HG02678 (cell line): Measurements from ENCODE around the gene TARS2.

Experiments
- ATAC-seq: cut with Tn5 transposase; IDR thresholded peaks from one replicate; pipeline ENCODE4 v1.9.1; 2021; ENCODE audit warnings: mild to moderate bottlenecking, moderate library complexity; ENCODE audit not compliant: unreplicated experiment

The TARS2 gene

DNA sequence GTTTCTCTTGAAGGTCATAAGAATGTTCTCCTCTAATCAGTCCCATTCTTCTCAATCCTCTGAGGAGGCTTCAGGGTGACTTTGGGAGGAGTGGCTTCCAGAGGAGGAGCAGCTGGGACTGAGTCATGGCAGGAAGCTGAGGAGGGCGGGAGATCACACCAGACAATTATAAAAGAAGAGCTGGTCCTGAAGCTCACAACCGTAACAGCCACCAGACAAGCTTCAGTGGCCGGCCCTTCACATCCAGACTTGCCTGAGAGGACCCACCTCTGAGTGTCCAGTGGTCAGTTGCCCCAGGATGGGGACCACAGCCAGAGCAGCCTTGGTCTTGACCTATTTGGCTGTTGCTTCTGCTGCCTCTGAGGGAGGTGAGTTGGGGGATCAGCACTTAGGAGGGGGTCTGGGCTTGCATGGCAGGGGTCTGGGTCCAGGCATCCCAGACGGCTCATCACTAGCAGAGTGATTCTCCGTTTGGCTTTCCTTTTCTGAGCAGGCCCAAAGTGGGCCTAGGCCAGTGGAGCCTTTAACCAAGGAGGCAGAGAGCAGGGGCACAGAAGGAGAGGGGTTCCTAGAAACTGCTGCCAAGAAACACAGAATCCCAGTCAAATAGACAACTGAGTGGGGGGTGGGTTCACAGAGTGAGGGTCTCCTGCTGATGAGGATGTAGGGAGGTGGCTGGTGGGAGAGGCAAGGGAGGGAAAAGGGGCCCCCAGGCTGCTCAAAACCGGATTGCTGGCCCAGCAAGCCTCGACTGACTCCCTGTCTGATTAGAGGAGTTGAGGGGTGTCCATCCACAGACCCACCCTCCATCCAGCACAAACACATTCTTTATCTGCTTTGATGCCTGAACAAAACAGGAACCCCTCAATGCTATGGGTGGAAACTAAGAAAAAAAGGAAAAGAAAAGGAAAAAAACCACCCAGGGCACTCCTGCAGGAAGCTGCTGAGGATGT, 21.0 kb downstream of the TARS2 start, which contains the start of gene ECM1:
Gene ECM1 (plus strand): TSS at position 198 of the 953 bp plus-strand sequence. CDS start 101 bp downstream, at position 299.
- ATAC-seq = no peak

DNA sequence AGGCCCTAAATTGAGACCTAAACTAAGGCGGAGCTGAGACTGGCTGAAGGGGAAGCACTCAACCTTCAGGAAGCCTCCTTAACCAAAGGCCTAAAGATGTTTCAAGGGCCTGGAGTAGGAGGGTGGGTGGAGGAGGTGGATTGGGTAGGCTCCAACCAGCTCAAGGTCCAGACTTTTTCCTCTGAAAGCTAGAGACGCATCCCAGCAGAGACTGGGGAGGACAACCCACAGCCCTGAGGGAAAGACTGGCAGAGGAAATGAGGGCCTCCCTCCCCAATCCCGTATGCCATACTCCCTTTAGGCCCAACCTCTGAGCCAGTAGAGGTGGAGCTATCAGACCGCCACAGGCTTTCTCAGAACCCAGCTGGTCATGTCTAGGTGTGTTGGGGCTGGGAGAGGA, 21.8 kb downstream of the TARS2 start:
- ATAC-seq = no peak

DNA sequence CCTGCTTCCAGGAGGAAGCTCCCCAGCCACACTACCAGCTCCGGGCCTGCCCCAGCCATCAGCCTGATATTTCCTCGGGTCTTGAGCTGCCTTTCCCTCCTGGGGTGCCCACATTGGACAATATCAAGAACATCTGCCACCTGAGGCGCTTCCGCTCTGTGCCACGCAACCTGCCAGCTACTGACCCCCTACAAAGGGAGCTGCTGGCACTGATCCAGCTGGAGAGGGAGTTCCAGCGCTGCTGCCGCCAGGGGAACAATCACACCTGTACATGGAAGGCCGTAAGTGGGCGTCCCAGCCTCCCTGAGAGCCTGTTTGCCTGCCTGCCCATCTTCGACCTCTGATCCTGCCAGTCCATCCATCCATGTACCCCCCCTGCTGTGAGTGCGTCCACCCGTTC, 24.3 kb downstream of the TARS2 start:
- no peak for ATAC-seq

DNA sequence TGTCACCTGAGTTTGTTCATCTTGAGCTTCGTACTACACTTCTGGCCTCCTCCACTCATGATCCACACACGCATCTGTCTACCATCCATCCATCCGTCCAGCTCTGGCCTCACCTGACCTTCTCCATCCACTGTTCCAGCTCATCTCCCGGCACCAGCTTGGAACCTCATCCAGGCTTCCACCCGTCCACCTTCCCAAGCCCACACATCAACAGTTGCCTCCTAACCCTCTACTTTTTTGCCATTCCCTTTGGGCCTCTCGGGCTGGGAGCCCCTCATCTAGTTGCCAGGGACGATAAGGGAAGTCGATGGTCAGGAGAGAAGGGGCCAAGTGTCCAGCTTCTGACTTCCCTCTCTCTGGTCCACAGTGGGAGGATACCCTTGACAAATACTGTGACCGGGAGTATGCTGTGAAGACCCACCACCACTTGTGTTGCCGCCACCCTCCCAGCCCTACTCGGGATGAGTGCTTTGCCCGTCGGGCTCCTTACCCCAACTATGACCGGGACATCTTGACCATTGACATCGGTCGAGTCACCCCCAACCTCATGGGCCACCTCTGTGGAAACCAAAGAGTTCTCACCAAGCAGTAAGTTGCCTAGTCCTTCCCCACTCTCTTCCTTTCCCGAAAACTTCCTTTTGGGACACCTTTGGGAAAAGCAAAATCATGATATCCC, 24.9 kb downstream of the TARS2 start:
- no peak for ATAC-seq

DNA sequence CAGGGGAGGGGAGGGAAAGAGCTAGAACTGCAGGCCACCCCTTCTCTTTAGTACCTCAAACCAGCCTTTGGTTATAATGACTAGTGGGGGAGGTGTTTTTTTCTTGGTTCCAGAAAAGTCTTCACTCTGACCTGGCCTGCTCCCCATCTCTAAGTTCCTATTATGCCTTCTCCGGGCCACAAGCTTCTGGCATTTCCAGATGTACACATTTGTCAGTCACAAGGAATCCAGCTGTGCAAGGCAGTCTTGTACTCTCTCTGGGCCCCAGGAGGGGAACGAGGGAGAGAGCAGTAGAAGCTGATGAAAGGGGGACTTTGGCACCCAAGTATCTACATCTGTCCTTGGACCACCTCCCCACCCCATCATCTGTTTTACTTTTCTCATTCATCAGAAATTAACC, 25.6 kb downstream of the TARS2 start:
- ATAC-seq = no peak

DNA sequence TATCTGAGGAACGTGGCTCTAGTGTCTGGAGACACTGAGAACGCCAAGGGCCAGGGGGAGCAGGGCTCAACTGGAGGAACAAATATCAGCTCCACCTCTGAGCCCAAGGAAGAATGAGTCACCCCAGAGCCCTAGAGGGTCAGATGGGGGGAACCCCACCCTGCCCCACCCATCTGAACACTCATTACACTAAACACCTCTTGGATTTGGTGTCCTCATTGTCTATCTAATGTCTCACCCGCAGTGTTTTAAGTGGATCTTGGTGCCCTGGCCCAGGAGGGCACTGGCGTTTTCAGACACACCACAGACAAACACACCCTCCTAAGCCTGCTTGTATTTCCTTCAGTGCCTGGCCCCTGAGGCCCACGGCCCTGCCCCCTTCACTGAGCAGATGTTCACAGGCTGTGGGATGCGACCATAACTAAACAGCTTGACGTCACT, 26.2 kb downstream of the TARS2 start:
- ATAC-seq = no peak

DNA sequence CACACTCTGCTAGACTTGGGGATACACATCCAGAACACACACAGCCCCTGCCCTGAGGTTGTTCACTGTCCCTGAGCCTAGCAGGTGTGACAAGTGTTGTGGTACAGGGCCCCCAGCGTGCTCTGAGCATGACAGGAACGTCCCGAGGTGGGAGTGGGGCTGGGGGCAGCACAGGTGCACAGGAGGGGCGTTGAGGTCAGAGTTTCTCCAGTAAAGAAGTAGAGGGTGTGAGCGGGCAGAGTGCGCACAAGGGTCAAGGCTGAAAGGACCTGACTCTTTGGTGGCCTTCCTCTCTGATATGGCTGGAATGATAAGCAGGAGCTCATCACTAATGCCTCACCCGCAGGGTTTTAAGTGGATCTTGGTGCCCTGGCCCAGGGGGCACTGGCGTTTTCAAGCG, 27.0 kb downstream of the TARS2 start:
- ATAC-seq = no peak

DNA sequence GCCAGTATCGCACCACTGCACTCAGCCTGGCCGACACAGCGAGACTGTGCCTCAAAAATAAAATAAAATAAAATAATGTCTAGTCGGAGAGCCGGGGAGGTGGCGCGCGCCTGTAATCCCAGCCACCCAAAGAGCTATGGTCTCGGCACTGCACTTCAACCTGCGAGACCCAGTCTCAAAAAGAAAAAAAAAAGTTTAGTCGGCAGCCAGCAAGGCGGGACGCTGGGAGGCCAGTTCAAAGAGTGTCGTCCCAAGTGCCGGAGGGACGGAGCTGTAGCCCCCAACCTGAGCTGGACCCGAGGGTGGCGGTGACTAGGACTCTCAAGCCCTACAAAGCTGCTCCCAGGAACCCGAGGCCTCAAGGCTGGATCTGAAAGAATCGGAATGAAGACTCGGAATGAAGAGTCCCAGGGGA, 27.7 kb downstream of the TARS2 start:
- no peak for ATAC-seq

DNA sequence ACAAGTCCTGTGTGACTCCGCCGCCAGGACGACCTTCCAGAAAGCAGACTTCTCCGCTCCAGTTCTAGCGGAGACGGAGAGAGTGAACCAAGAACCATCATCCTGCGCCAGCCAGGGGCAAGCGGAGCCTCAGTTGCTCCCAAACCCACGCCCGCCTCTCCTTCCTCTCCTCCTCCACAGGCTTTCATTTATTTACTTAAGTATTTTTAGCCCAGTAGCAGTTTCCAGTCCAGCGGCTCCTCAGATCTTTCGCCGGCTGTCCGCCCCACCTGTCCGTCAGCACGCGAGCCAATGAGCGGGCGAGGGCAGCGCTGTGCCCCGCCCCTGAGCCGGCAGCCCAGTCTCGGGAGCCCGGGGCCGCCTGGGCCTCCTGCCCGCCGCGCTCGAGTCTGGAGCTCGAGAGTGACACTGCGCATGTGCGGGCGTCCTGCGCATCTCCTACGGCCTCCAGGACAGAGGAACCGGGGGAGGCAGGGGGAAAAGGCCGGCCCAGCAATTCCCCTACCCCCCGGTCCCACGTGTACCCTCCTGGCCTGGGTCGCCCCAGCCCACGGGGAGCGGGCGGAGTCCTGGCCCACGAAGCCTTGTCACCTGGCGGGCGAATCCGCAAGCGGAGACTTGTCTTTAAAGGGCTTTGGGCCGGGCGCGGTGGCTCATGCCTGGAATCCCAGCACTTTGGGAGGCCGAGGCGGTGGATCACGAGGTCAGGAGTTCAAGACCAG, 28.3 kb downstream of the TARS2 start, which contains the start of gene FALEC:
Gene FALEC (plus strand): TSS at position 425 of the 722 bp plus-strand sequence.
- ATAC-seq = peak; percentile 98

DNA sequence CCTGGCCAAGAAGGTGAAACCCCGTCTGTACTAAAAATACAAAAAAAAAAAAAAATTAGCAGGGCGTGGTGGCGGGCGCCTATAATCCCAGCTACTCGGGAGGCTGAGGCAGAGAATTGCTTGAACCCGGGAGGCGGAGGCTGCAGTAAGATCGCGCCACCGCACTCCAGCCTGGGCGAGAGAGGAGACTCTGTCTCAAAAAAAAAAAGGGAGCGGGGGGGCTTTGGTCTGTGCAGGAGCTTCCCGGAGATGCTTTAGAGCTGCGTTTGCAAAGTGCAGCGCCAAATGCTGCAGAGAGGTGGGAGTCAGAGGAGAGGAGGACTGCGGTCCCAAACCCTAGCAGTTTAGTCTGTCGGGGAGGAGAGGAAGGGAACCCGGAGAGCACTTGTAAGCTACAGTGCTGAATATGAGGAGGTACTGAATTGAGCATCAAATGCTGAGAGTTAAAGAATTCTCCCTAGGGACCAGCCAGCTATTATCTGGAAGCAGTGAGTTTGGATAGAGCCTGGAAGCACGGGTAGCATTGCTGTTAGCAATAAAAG, 28.9 kb downstream of the TARS2 start:
- ATAC-seq = no peak

DNA sequence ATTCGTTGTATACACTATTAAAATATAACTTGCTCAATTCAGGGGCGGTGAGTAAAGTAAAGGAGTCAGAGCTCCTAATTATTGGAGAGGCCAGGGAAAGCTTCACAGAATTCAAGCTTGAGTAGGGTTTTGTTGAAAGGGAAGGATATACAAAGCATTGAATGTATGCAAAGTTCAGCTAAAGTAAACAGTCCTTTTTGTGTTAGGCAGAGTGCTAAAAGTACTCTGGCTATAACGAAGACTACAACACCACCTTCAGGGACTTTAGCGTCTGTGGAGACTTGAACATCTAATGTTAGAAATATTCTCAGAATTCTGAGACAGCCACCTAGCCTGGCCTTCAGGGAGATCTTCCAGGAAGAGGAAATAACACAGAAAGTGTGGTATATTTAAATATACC, 29.4 kb downstream of the TARS2 start:
- no peak for ATAC-seq

DNA sequence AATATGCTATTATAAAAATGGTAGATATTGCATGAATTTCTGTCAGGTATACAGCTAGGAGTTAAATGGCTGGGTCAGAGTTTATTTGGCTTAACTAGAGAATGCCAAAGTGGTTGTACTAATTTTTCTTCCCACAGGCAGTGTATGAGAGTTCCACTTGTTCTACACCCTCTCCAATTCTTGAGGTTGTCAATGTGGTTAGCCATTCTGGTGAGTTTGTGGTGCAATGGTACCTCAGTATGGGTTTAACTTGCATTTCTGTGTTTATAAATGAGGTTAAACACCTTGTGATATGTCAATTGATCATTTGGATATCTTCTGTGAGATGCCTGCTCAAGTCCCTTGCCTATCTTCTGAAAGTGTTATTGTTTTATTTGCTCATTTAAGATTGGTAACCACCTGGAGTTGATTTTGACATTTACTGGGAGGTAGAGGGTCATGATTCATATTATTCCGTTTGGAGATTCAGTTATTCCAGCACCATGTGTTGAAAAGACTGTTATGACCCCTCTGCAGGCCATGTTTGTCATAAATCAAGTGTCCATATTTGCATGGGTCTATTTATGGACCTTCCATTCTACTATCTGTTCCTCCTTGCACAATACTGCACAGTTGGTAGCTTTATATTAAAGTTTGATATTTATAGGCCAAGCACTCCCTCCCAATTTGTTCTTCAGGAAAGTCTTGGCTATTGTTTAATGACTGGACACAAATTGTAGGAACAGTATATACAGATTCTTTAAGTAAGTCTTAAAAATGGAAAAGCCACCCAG, 34.2 kb downstream of the TARS2 start:
- no peak for ATAC-seq

DNA sequence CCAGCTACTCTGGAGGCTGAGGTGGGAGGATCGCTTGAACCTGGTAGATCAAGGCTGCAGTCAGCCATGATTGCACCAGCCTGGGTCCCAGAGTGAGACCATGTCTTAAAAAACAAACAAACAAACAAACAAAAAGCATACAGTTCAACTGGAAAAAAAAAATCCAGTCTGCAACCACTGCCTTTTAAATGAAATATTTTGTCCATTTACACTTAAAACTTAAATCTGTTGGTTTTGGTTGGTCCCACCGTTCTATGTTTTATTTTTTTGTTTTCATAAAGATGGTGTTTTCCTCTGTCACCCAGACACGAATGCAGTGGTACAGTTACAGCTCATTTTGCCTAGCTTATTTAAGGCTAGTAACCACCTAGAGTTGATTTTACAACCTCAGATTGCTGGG, 38.1 kb downstream of the TARS2 start:
- no peak for ATAC-seq

DNA sequence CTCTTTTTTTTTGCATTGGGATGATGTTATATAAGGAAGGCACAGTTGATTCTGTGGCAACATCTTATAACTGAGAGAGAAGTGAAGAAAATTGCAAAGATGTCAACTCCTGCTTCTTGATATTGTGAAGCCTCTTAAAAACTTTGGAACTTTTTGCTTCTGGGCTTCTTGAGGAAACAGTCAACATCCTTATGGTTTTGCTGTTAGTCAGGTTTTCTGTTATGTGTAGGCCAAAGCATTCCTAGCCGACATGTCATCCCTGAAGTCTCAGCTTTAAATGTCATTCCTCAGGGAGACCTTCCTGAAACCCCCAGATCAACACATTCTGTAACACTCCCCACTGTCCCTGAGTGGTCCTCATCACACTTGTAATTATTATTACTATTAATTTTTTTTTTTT, 41.0 kb downstream of the TARS2 start:
- ATAC-seq = no peak

DNA sequence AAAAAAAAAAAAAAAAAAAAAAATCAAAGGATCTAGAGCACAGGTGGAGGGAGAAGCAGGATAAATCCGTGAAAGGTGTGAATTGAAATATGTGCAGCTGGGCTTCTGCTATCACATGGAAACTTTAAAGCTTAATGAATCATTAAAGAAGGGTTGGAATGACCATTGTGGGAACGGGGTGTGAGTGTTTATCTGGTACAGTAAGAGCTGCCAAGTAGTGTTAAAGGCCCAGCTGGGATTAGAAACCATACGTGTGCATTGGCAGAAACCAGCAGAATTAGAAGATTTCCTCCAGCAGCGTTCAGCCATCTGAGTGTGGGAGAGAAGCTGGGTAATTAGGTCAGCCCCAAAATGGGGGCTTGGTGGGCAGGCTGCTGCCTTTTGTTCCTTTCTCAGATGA, 41.8 kb downstream of the TARS2 start:
- no peak for ATAC-seq

DNA sequence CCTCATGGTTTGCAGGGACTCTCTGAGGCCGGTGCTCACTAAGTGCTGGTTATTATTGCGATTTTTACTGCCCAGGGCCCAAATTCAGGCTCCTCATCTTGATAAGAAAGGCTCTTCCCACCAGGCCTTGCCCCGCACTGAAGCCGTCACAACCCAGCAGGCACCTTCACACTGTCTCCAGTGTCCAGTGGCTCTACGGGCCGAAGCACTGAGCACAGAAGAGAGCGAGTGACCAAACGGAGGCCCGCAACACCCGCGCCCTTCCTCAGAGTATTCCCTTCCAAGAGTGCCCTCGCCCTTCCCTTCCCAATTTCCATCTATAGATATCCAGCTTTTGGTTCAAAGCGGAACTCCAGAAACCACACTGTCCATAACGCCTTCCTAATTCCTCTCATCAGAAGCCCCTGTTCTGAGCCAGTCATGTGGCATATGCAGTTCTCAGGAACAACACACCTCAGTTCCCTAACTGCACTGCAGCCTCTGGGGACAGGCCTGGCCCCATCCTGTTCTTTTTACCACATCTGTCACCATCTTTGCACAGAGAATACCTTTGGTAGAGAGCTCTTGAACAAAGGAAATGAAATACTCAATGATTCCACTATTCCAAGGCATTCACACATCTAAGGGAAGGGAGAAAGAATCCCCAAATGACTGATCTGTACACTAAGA, 43.4 kb downstream of the TARS2 start:
- ATAC-seq = no peak

DNA sequence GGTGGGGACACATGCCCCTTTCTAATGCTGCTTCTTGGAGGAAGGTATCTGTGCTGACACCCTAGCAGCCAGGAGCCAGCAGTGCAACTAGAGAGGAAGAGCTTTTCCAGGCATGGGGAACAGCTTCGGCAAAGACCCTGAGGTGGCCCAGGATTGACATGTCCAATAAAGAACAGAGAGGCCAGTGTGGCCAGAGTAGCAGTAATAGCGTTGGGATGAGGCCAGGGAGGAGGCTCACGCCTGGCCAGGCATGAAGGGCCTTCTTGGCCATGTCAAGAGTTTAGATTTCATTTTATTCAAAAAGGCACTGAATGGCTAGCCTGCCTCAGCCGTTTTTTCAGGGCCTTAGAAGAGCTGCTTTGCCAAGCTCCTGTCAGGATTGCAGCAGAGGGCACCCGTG, 45.6 kb downstream of the TARS2 start:
- ATAC-seq = no peak

DNA sequence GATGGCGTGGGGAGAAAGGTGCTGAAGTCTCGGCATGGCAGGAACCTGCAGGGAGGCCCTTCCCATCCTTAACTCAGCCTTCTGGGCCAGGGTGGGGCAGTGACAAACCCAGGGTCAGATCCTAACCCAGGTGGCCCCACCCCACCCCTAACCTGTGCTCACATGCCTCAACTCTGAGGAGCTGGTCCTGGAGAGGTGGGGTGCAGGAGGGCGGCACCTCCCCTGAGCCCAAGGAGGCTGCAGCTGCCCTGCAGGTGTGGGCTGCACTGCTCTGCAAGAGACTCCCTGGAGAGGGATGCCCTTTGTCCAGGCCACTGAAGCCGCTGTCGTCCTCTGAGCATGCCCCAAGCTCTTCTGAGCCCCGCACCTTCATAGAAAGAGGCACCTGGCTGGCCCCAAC, 46.8 kb downstream of the TARS2 start:
- no peak for ATAC-seq

DNA sequence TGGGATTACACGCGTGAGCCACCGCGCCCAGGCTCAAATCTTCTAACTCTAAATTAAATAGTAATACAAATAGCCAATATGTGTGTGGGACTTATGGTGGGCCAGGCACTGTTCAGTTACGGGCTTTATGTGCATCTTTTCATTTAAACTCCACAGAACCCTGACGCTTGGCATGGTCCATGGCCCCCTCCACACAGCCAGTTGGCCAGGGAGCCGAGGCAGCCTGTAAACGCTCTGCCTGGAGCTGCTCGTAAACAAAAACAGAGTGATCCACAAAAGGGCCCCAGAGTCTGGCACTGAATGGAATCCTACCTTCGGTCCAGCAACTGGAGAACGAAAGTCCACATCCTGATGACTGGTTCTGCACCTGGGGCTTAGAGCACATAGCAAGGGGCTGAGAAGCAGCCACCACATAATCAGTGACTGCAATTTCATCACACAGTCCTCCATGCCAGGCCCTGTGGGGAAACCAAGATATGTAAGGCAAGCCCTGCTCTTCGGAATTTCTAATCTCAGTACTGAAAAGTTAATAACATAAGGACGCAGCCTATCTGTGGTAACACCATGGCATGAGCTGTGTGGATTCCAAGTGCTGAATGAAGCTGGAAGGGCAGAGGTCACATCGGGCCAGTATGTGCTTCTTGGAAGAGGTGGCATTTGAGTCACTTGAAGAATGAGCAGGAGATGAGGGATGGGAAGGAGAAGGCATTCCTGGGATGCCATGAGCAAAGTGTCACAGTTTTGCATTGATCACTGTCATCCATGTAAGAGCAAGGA, 48.5 kb downstream of the TARS2 start:
- ATAC-seq = no peak
